Thyroid gland (tissue), 4 donors: ENCODE data around the gene PPP2R5C. TPM values are rescaled to one million over a fixed set of nuclear protein-coding genes. Genes with fewer than 3 reads are reported as not detected.

ENCODE experiments used
- DNase-seq, 2 donors: peaks; one replicate each; pipeline ENCODE4 v3.0.0-alpha.2; 2019
- H3K27ac ChIP-seq, 3 donors: fragments of 200-600 bp; sonication (generic); 1 replicate in 2 of 3; 2 replicates in 1 of 3; pipeline ENCODE4 v1.5.1; 2016 to 2019; ENCODE audit warnings: mild to moderate bottlenecking in 1 of 3, moderate library complexity in 1 of 3
- H3K27me3 ChIP-seq: fragments of 200-600 bp; sonication (generic); one replicate; pipeline ENCODE4 v1.5.1; 2019
- H3K36me3 ChIP-seq, 2 donors: fragments of 200-600 bp; sonication (generic); one replicate each; pipeline ENCODE4 v1.5.1; 2016 to 2019
- H3K4me1 ChIP-seq, 2 donors: fragments of 200-600 bp; sonication (generic); one replicate each; pipeline ENCODE4 v1.5.1; 2017 to 2019
- H3K4me3 ChIP-seq, 3 donors: fragments of 200-600 bp; sonication (generic); replicated peaks in 1 of 3; 1 replicate in 2 of 3; 2 replicates in 1 of 3; pipeline ENCODE4 v1.5.1; 2016; ENCODE audit warnings: mild to moderate bottlenecking in 1 of 3
- H3K9me3 ChIP-seq: fragments of 200-600 bp; sonication (generic); one replicate; pipeline ENCODE4 v1.5.1; 2017
- POLR2A ChIP-seq, 2 donors: fragments of 450-650 bp; IDR thresholded peaks; one replicate each; pipeline ENCODE4 v1.6.1; 2017; ENCODE audit warnings: antibody characterized with exemption in 2 of 2, mild to moderate bottlenecking in 2 of 2, moderate library complexity in 1 of 2
- WGBS, 2 donors: methylation state at CpG; one replicate each; pipeline ENCODE4 v1.1.5; 2017; 5-methylcytosine and 5-hydroxymethylcytosine counted together
- intact Hi-C: fragments of 100-400 bp; cut with DNase I; formaldehyde crosslinking; loops from one replicate; pipeline ENCODE4 v1.15.1; 2023
- total RNA-seq, 4 donors: library from RNA; depleted of rRNA; stranded (reverse); fragments of >200 nt; gene quantifications; one replicate each; pipeline ENCODE4 v1.2.3, GENCODE V29; 2016
- TF ChIP-seq, protein P1 (sequence below), 6 experiments: fragments of 200-600 bp in 3 of 6; fragments of 450-650 bp in 3 of 6; sonication (generic) in 3 of 6; IDR thresholded peaks; one replicate each; pipeline ENCODE4 v1.5.1; 2016 to 2019; ENCODE audit warnings: antibody characterized with exemption in 6 of 6, mild to moderate bottlenecking in 2 of 6, inconsistent platforms in 1 of 6, moderate library complexity in 1 of 6

The PPP2R5C gene
- total RNA-seq, 4 donors from 2014 or later = 105 to 209 (median 141) TPM

DNA sequence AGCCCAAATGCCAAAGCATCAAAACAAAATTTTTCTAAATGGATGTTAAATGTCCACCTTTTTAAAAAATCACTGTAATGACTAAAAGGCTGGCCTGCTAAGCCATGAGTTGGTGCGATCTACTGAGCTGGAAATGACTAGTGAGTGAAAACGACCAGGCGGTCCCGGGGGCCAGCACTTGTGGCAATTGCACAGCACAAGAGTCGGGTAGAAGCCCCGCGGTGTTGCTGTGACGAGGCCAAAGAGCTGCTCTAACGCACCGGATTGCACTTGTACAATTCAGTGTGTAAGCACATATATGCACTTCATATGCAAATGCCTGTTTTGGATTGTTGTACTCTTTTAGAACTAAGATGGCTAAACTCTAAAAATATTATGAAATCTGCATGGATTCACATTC is 138.7 kb downstream of the PPP2R5C start:
- Histone ChIP-seq H3K36me3 (peaks cover 52 to 79% of the 10 kb centered on the region in 2 donors), H3K27me3 (no peaks in the 10 kb centered on the region), H3K4me1 (no peaks in the 10 kb centered on the region), H3K27ac (no peak overlapping the region), H3K9me3 (no peaks in the 10 kb centered on the region), H3K4me3 (no peak overlapping the region)
- WGBS, 2 donors = 93 to 94% methylated on average over 10 of the region's 10 CpGs
- intact Hi-C loops = no loop called here
- no peak for TF ChIP-seq POLR2A (IDR thresholded peaks at IDR 0.05)
- no peak for DNase-seq

DNA sequence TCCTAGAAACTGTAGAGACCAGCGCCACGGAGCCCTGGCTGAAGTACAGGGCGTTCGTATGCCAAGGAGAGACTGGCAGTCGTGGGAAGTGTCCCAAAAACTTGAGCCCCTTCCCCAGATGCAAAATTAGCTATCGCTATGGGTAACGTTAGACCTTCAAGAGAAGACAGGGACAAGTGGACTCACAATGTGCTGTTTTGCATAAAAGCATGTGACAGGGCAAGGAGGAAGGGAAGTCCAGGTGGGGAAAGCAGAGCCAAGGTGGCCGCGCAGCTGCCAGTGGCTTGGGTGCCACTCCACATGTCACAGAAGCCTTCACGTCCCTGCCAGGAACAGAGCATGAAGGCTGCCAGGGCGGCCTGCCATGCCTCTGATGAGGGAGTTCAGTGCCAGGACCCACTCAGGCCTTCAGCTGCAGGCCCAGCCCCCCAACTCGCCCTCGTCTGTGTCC is 141.6 kb downstream of the PPP2R5C start:
- Histone ChIP-seq H3K4me1 (no peaks in the 10 kb centered on the region), H3K4me3 (no peak overlapping the region), H3K27me3 (no peaks in the 10 kb centered on the region), H3K9me3 (no peaks in the 10 kb centered on the region), H3K27ac (no peak overlapping the region), H3K36me3 (peaks cover 67 to 88% of the 10 kb centered on the region in 2 donors)
- WGBS, 2 donors = 93 to 96% methylated on average over 13 of the region's 13 CpGs
- intact Hi-C loops = no loop called here
- TF ChIP-seq POLR2A (IDR thresholded peaks at IDR 0.05) = no peak
- DNase-seq = no peak

DNA sequence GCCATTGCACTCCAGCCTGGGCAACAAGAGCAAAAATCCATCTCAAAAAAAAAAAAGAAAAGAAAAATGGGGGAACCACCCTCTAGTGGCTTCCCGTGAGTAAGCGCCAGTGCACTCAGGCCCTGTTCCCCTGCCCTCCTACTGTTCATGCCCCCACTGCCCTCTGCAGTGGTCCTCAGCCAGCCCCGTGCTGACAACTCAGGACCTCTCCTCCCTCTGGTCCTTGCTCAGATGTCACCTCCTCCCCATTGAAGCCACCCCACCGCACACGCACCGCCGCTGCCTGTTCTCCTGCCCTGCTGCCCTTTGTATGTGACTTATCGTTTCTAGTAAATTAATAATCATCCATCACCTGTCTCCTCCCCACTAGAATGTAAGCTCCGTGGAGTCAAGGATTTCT is 144.1 kb downstream of the PPP2R5C start:
- TF ChIP-seq, protein P1, sequence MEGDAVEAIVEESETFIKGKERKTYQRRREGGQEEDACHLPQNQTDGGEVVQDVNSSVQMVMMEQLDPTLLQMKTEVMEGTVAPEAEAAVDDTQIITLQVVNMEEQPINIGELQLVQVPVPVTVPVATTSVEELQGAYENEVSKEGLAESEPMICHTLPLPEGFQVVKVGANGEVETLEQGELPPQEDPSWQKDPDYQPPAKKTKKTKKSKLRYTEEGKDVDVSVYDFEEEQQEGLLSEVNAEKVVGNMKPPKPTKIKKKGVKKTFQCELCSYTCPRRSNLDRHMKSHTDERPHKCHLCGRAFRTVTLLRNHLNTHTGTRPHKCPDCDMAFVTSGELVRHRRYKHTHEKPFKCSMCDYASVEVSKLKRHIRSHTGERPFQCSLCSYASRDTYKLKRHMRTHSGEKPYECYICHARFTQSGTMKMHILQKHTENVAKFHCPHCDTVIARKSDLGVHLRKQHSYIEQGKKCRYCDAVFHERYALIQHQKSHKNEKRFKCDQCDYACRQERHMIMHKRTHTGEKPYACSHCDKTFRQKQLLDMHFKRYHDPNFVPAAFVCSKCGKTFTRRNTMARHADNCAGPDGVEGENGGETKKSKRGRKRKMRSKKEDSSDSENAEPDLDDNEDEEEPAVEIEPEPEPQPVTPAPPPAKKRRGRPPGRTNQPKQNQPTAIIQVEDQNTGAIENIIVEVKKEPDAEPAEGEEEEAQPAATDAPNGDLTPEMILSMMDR (IDR thresholded peaks at IDR 0.05) = no peak
- no peak for TF ChIP-seq POLR2A (IDR thresholded peaks at IDR 0.05)
- H3K9me3 ChIP-seq = no peaks in the 10 kb centered on the region
- H3K36me3 ChIP-seq = peaks cover 70 to 80% of the 10 kb centered on the region in 2 donors
- intact Hi-C loops = no loop called here
- no peaks in the 10 kb centered on the region for H3K27me3 ChIP-seq
- 81 to 91% methylated on average over 9 of the region's 9 CpGs for WGBS, 2 donors
- no peaks in the 10 kb centered on the region for H3K4me1 ChIP-seq
- no peak overlapping the region for H3K27ac ChIP-seq
- no peak overlapping the region for H3K4me3 ChIP-seq
- DNase-seq = no peak

DNA sequence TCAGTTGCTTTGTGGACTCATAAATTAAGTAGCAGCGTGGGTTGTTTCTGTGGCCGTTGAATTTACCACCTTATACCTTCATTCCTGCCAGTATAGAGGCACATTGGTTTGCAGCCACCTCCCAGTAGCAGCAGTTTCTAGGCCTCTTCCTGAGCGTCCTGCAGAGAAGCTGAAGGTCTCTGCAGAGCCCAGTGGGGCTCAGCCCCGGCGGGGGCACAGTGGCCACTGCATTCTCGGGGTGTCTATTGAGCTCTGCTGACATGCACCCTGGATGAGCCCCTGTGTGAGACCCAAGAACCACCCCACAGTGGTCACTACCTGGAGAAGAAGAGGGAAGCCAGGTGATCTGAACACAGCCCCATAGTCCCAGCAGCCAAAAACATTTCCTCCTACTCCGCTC is 145.1 kb downstream of the PPP2R5C start:
- no peak for TF ChIP-seq POLR2A (IDR thresholded peaks at IDR 0.05)
- TF ChIP-seq, protein P1 (IDR thresholded peaks at IDR 0.05) = no peak
- intact Hi-C loops = no loop called here
- H3K9me3 ChIP-seq = no peaks in the 10 kb centered on the region
- no peak overlapping the region for H3K27ac ChIP-seq
- peaks cover 61 to 75% of the 10 kb centered on the region in 2 donors for H3K36me3 ChIP-seq
- WGBS, 2 donors = 94 to 97% methylated on average over 5 to 7 of the region's 7 CpGs
- H3K4me1 ChIP-seq = no peaks in the 10 kb centered on the region
- no peak overlapping the region for H3K4me3 ChIP-seq
- H3K27me3 ChIP-seq = no peaks in the 10 kb centered on the region
- no peak for DNase-seq

DNA sequence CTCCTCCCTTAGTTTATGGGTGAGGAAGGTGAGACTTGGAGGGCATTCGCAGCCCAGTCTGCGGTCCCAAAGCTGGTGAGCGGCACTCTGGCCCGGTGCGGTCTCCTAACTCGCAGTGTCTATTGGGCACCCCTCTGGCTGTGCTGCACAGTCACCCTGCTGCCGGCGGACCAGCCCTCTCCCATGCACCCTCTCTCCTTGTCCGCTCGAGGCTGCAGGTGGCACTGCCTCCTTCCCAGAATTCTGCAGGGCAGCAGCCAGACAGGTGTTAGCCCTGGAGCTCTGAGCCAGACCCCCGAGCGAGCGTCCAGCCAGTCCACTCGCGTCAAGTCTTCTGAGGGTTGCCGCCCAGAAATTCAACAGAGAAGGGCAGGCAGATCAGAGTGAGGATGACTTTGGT is 146.1 kb downstream of the PPP2R5C start:
- Histone ChIP-seq H3K27me3 (no peaks in the 10 kb centered on the region), H3K9me3 (no peaks in the 10 kb centered on the region), H3K4me1 (no peaks in the 10 kb centered on the region), H3K27ac (no peak overlapping the region), H3K36me3 (peaks cover 57 to 65% of the 10 kb centered on the region in 2 donors), H3K4me3 (no peak overlapping the region)
- intact Hi-C loops = no loop called here
- DNase-seq = no peak
- TF ChIP-seq, protein P1 (IDR thresholded peaks at IDR 0.05) = no peak
- TF ChIP-seq POLR2A (IDR thresholded peaks at IDR 0.05) = no peak
- 94 to 95% methylated on average over 16 of the region's 16 CpGs for WGBS, 2 donors

DNA sequence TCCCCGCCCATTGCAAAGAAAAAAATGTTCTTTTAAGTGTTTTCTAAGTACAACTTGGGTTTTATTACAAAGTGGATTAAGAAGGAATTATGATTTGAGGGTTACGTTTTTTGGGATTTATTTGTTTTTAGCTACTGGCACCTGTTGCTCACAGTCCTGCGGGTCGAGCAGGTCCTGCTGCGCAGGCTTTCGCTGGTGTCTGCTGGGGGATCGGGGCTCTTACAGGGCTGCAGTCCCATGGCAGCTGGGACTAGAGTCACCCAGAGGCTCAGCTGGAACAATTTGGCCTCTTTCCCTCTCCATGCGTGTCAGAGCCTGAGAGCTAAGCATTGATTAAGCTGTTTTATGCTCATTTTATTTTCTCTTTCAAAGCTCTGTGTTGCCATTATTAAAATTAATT is 147.3 kb downstream of the PPP2R5C start:
- Histone ChIP-seq H3K9me3 (no peaks in the 10 kb centered on the region), H3K4me1 (no peaks in the 10 kb centered on the region), H3K27ac (no peak overlapping the region), H3K4me3 (no peak overlapping the region), H3K36me3 (peaks cover 54 to 55% of the 10 kb centered on the region in 2 donors), H3K27me3 (no peaks in the 10 kb centered on the region)
- TF ChIP-seq, protein P1 (IDR thresholded peaks at IDR 0.05) = no peak
- TF ChIP-seq POLR2A (IDR thresholded peaks at IDR 0.05) = no peak
- intact Hi-C loops = no loop called here
- DNase-seq = no peak
- WGBS, 2 donors = 94% methylated on average over 8 of the region's 8 CpGs
